Suprapubic skin (tissue), 4 donors: ENCODE measurements around the gene ZNF837. TPM values are rescaled to one million over a fixed set of nuclear protein-coding genes. Genes with fewer than 3 reads are reported as not detected.

Experiments
- DNase-seq, 2 donors: peaks; one replicate each; pipeline ENCODE4 v3.0.0-alpha.2; 2019; ENCODE audit warnings: low spot score in 2 of 2
- H3K27ac ChIP-seq: fragments of 200-600 bp; sonication (generic); one replicate; pipeline ENCODE4 v1.5.1; 2019
- H3K27me3 ChIP-seq: fragments of 200-600 bp; sonication (generic); one replicate; pipeline ENCODE4 v1.5.1; 2019
- H3K36me3 ChIP-seq: fragments of 200-600 bp; sonication (generic); one replicate; pipeline ENCODE4 v1.5.1; 2019
- H3K4me1 ChIP-seq: fragments of 200-600 bp; sonication (generic); one replicate; pipeline ENCODE4 v1.5.1; 2019
- H3K4me3 ChIP-seq: fragments of 200-600 bp; sonication (generic); one replicate; pipeline ENCODE4 v1.5.1; 2019; ENCODE audit warnings: mild to moderate bottlenecking
- H3K9me3 ChIP-seq: fragments of 200-600 bp; sonication (generic); one replicate; pipeline ENCODE4 v1.5.1; 2019
- EP300 ChIP-seq: sonication (generic); formaldehyde crosslinking; IDR thresholded peaks from one replicate; pipeline ENCODE4 v1.6.1; 2017; ENCODE audit warnings: antibody characterized with exemption
- POLR2A ChIP-seq, 2 donors: fragments of 450-650 bp; IDR thresholded peaks; one replicate each; pipeline ENCODE4 v1.6.1; 2017; ENCODE audit warnings: antibody characterized with exemption in 2 of 2, mild to moderate bottlenecking in 2 of 2, moderate library complexity in 2 of 2
- POLR2AphosphoS5 ChIP-seq, 3 donors: sonication (generic); formaldehyde crosslinking; IDR thresholded peaks; one replicate each; pipeline ENCODE4 v1.6.1; 2017; ENCODE audit warnings: antibody characterized with exemption in 3 of 3
- WGBS: methylation state at CpG from one replicate; pipeline ENCODE4 v1.1.5; 2018; 5-methylcytosine and 5-hydroxymethylcytosine counted together
- total RNA-seq, 4 donors: library from RNA; depleted of rRNA; stranded (reverse); fragments of >200 nt; gene quantifications; one replicate each; pipeline ENCODE4 v1.1.0, GENCODE V29; 2016
- TF ChIP-seq, protein P1 (sequence below), 2 donors: fragments of 200-600 bp in 1 of 2; fragments of 450-650 bp in 1 of 2; sonication (generic) in 1 of 2; IDR thresholded peaks; one replicate each; pipeline ENCODE4 v1.5.1; 2016 to 2019; ENCODE audit warnings: antibody characterized with exemption in 2 of 2, mild to moderate bottlenecking in 1 of 2, moderate library complexity in 1 of 2

Gene ZNF837
- total RNA-seq, 4 donors from 2014 or later: 2.6 to 6.2 (median 4.3) TPM

DNA sequence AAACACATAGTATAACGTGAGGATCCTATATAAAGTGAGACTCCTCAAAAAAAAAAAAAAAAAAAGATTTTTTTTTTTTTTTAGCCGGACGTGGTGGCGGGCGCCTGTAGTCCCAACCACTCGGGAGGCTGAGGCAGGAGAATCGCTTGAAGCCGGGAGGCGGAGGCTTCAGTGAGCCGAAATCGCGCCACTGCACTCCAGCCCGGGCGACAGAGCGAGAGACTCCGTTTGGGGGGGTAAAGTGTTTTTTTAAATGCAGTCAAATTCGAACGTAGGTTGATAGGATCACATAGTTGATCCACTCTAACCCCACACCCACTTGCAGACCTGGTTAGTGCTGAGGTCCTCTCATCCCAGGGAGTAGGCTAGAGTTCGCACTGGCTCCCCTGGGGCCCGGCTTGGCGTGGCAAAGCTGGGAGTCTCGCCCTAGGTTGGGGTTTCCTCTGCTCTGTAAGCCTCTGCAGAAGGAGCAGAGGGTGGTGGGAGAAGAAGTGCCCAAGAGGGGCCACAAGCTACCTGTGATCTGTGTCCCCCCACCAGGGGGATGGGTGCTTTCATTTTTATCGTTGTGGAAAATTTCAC is 21.1 kb upstream of the ZNF837 start:
- Histone ChIP-seq H3K4me1 (peaks cover 24% of the 10 kb centered on the region), H3K27me3 (peaks cover 8% of the 10 kb centered on the region), H3K4me3 (peak overlapping the region; percentile 69), H3K27ac (peak overlapping the region; percentile 65), H3K9me3 (no peaks in the 10 kb centered on the region), H3K36me3 (no peaks in the 10 kb centered on the region)
- DNase-seq: no peak
- 16% methylated on average over 19 of the region's 23 CpGs for whole genome bisulfite sequencing
- TF ChIP-seq POLR2A (IDR thresholded peaks at IDR 0.05) (no peak), POLR2AphosphoS5 (IDR thresholded peaks at IDR 0.05) (no peak), EP300 (no peak)
- TF ChIP-seq, protein P1, sequence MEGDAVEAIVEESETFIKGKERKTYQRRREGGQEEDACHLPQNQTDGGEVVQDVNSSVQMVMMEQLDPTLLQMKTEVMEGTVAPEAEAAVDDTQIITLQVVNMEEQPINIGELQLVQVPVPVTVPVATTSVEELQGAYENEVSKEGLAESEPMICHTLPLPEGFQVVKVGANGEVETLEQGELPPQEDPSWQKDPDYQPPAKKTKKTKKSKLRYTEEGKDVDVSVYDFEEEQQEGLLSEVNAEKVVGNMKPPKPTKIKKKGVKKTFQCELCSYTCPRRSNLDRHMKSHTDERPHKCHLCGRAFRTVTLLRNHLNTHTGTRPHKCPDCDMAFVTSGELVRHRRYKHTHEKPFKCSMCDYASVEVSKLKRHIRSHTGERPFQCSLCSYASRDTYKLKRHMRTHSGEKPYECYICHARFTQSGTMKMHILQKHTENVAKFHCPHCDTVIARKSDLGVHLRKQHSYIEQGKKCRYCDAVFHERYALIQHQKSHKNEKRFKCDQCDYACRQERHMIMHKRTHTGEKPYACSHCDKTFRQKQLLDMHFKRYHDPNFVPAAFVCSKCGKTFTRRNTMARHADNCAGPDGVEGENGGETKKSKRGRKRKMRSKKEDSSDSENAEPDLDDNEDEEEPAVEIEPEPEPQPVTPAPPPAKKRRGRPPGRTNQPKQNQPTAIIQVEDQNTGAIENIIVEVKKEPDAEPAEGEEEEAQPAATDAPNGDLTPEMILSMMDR (IDR thresholded peaks at IDR 0.05): no peak

DNA sequence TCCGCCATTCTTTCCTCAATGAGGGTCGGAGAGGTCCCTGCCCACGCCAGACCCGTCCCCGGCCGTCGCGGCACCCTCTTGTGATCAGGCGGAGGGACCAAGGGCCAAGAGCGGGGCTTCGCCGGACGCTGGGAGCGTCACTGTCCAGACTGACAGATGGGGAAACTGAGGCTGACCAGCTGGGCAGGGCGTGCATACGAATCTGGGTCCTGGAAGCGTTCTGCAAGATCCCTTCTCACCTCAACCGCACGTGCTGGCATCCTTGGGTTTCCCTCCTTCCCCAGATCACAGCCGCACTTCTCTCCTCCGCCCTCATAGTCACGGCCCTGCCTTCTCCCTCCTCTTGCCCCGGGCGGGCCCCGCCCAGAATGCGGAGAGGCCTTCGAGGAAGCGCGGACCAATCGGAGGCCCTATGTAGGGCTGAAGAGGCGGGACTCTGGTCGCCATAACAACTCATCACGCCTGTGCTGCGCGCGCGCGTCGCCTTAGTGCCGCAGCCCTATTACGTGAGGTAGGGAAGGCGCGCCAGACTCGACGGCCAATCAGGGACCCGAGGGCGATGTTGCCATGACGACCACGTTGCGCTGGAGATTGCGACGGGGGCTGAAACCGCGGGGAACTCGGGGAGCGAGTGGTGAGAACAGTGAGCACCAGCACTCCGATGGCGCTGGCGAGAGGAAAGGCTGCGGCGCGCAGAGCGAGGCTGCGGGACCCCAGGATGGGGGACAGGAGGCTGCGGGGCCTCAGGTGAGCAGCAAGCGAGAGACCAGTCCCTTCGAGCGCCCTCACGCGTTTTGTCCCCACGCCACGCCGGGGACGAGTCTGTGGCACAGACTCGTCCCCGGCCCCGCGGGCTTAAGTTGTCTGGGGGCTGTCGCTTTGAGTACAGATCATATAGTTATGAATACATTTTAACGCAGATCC is 20.3 kb upstream of the ZNF837 start:
- 5% methylated on average over 41 of the region's 80 CpGs for WGBS
- Histone ChIP-seq H3K4me1 (peaks cover 27% of the 10 kb centered on the region), H3K9me3 (no peaks in the 10 kb centered on the region), H3K27ac (peak overlapping the region; percentile 65), H3K4me3 (peak overlapping the region; percentile 69), H3K27me3 (peaks cover 13% of the 10 kb centered on the region), H3K36me3 (no peaks in the 10 kb centered on the region)
- TF ChIP-seq POLR2AphosphoS5 (IDR thresholded peaks at IDR 0.05) (peak in 2 of 3 donors; percentile 24 to 91), POLR2A (IDR thresholded peaks at IDR 0.05) (peak in 1 of 2 donors; percentile 51), EP300 (no peak)
- TF ChIP-seq, protein P1 (IDR thresholded peaks at IDR 0.05): no peak
- DNase-seq: peak; percentile 100

GRCh38 chr19:58400316-58400915 is 19.6 kb upstream of the ZNF837 start:
- Histone ChIP-seq H3K27me3 (peaks cover 18% of the 10 kb centered on the region), H3K27ac (no peak overlapping the region), H3K4me3 (peak overlapping the region; percentile 69), H3K9me3 (no peaks in the 10 kb centered on the region), H3K4me1 (peaks cover 34% of the 10 kb centered on the region), H3K36me3 (no peaks in the 10 kb centered on the region)
- no peak for DNase-seq
- 51% methylated on average over 18 of the region's 18 CpGs for WGBS
- no peak for TF ChIP-seq POLR2A (IDR thresholded peaks at IDR 0.05)
- TF ChIP-seq, protein P1 (IDR thresholded peaks at IDR 0.05): no peak
- TF ChIP-seq POLR2AphosphoS5 (IDR thresholded peaks at IDR 0.05): no peak
- TF ChIP-seq EP300: no peak

DNA sequence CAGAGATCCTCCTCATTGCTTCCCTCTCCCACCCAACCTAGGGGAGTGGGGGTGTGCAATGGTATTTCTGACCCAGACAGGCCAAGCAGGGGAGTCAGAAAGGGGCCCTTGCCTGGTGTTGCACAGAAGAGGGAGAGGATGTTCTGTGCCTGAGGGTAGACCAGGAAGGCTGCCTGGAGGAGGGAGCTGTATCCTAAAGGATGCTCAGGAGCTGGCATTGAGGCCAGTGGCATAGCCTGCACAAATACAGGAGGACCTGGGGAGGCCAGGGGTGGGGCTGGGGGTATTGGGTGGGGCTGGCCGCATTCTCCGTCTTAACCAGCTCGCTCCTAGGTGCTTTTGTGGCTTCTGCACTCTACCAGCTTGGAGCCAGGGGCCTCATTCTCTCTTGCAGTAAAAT is 19.1 kb upstream of the ZNF837 start:
- Histone ChIP-seq H3K27me3 (peaks cover 18% of the 10 kb centered on the region), H3K4me1 (peaks cover 39% of the 10 kb centered on the region), H3K27ac (no peak overlapping the region), H3K9me3 (no peaks in the 10 kb centered on the region), H3K36me3 (peaks cover under 1% of the 10 kb centered on the region), H3K4me3 (no peak overlapping the region)
- peak in 1 of 2 donors; percentile 65 for DNase-seq
- TF ChIP-seq POLR2A (IDR thresholded peaks at IDR 0.05) (no peak), EP300 (no peak), POLR2AphosphoS5 (IDR thresholded peaks at IDR 0.05) (no peak)
- TF ChIP-seq, protein P1 (IDR thresholded peaks at IDR 0.05): no peak
- WGBS: 73% methylated on average over 2 of the region's 3 CpGs

DNA sequence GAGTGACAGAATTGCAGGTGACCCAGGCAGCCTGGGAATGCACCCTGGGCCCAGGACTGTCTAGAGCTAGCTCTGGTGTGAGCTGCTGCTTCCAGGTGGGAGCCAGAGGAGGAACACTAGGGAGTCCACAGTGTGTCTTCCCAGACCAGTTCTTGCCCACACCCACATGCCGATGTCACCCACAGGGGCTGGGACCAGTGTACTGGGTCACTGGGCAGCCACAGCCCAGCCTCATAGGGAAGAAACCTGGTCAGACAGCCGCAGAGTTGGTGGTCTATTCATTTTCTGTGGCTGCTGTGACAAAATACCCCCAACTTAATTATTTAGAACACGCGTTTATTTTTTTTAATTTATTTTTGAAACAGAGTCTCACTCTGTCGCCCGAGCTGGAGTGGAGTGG is 17.7 kb upstream of the ZNF837 start:
- no peak for DNase-seq

More for the DNA sequence above, 17.7 kb upstream of the ZNF837 start:
- Histone ChIP-seq H3K27ac (no peak overlapping the region), H3K36me3 (peaks cover 14% of the 10 kb centered on the region), H3K4me3 (no peak overlapping the region), H3K9me3 (no peaks in the 10 kb centered on the region), H3K4me1 (peaks cover 49% of the 10 kb centered on the region), H3K27me3 (peaks cover 18% of the 10 kb centered on the region)
- TF ChIP-seq POLR2A (IDR thresholded peaks at IDR 0.05) (no peak), POLR2AphosphoS5 (IDR thresholded peaks at IDR 0.05) (no peak), EP300 (no peak)
- TF ChIP-seq, protein P1 (IDR thresholded peaks at IDR 0.05): no peak
- WGBS: 93% methylated on average over 6 of the region's 6 CpGs
